Peyer's patch (tissue), 4 donors: Measurements from ENCODE around the gene PIP5K1C. TPM values are rescaled to one million over a fixed set of nuclear protein-coding genes. Genes with fewer than 3 reads are reported as not detected.
A peak's percentile ranks its signal among the peaks of the same experiment; 100 is the strongest.

Experiments
- DNase-seq, 3 donors: peaks; one replicate each; pipeline ENCODE4 v3.0.0-alpha.2; 2017 to 2019
- H3K27ac ChIP-seq, 4 donors: fragments of 200-600 bp; sonication (generic); one replicate each; pipeline ENCODE4 v1.5.1; 2016 to 2019
- H3K27me3 ChIP-seq, 2 donors: fragments of 200-600 bp; sonication (generic); one replicate each; pipeline ENCODE4 v1.5.1; 2019
- H3K36me3 ChIP-seq, 3 donors: fragments of 200-600 bp; sonication (generic); one replicate each; pipeline ENCODE4 v1.5.1; 2016 to 2019
- H3K4me1 ChIP-seq, 4 donors: fragments of 200-600 bp; sonication (generic); one replicate each; pipeline ENCODE4 v1.5.1; 2016 to 2019
- H3K4me3 ChIP-seq, 4 donors: fragments of 200-600 bp; sonication (generic); 1 replicate in 3 of 4; 2 replicates in 1 of 4; pipeline ENCODE4 v1.5.1; 2016 to 2019; ENCODE audit warnings: mild to moderate bottlenecking in 1 of 4
- H3K9me3 ChIP-seq, 4 donors: fragments of 200-600 bp; sonication (generic); one replicate each; pipeline ENCODE4 v1.5.1; 2016 to 2019; ENCODE audit warnings: mild to moderate bottlenecking in 1 of 4
- CTCF ChIP-seq, 6 experiments: fragments of 450-650 bp in 4 of 6; fragments of 200-600 bp in 2 of 6; sonication (generic) in 1 of 6; IDR thresholded peaks; one replicate each; pipeline ENCODE4 v1.5.1; 2017 to 2019; ENCODE audit warnings: antibody characterized with exemption in 6 of 6, mild to moderate bottlenecking in 3 of 6, moderate library complexity in 1 of 6
- POLR2A ChIP-seq, 2 donors: fragments of 450-650 bp; IDR thresholded peaks; one replicate each; pipeline ENCODE4 v1.5.1; 2017; ENCODE audit warnings: antibody characterized with exemption in 2 of 2, mild to moderate bottlenecking in 2 of 2, moderate library complexity in 2 of 2
- total RNA-seq, 4 donors: library from RNA; depleted of rRNA; stranded (reverse); fragments of >200 nt; gene quantifications; one replicate each; pipeline ENCODE4 v1.1.0, GENCODE V29; 2016

The PIP5K1C gene
- total RNA-seq, 4 donors from 2014 or later: 22.6 to 27.2 (median 26.1) TPM

- peaks cover 0 to 17% (median 10%) of the 10 kb centered on the region in 4 donors for H3K4me1 ChIP-seq
- peak overlapping the region; percentile 31 to 82 (median 70) for H3K27ac ChIP-seq
Observed at GRCh38 chr19:3698386-3698950, 1.8 kb downstream of the PIP5K1C start.

GRCh38 chr19:3697671-3698385, 2.4 kb downstream of the PIP5K1C start:
- peak overlapping the region in 1 of 4 donors; percentile 92 for H3K4me3 ChIP-seq

More at GRCh38 chr19:3698386-3698950, 1.8 kb downstream of the PIP5K1C start:
- no peaks in the 10 kb centered on the region for H3K36me3 ChIP-seq
- no peak for DNase-seq
- H3K9me3 ChIP-seq: no peaks in the 10 kb centered on the region
- peak overlapping the region in 2 of 4 donors; percentile 92 to 98 for H3K4me3 ChIP-seq
- no peak for TF ChIP-seq POLR2A (IDR thresholded peaks at IDR 0.05)
- TF ChIP-seq CTCF (IDR thresholded peaks at IDR 0.05): no peak
- H3K27me3 ChIP-seq: no peaks in the 10 kb centered on the region

GRCh38 chr19:3697094-3697493, 3.2 kb downstream of the PIP5K1C start:
- DNase-seq: no peak
- TF ChIP-seq CTCF (IDR thresholded peaks at IDR 0.05) (no peak), POLR2A (IDR thresholded peaks at IDR 0.05) (no peak)
- Histone ChIP-seq H3K9me3 (no peaks in the 10 kb centered on the region), H3K27ac (no peak overlapping the region), H3K36me3 (no peaks in the 10 kb centered on the region), H3K4me3 (no peak overlapping the region), H3K4me1 (peaks cover 0 to 22% (median 10%) of the 10 kb centered on the region in 4 donors), H3K27me3 (no peaks in the 10 kb centered on the region)

More at GRCh38 chr19:3697671-3698385, 2.4 kb downstream of the PIP5K1C start:
- TF ChIP-seq CTCF (IDR thresholded peaks at IDR 0.05) (no peak), POLR2A (IDR thresholded peaks at IDR 0.05) (no peak)
- no peak for DNase-seq
- Histone ChIP-seq H3K36me3 (no peaks in the 10 kb centered on the region), H3K27me3 (no peaks in the 10 kb centered on the region), H3K27ac (peak overlapping the region in 2 of 4 donors; percentile 31 to 73), H3K9me3 (no peaks in the 10 kb centered on the region), H3K4me1 (peaks cover 0 to 22% (median 10%) of the 10 kb centered on the region in 4 donors)

GRCh38 chr19:3696660-3696995, 3.6 kb downstream of the PIP5K1C start:
- H3K27me3 ChIP-seq: no peaks in the 10 kb centered on the region
- no peak for DNase-seq
- TF ChIP-seq CTCF (IDR thresholded peaks at IDR 0.05) (no peak), POLR2A (IDR thresholded peaks at IDR 0.05) (no peak)
- peaks cover 0 to 22% (median 10%) of the 10 kb centered on the region in 4 donors for H3K4me1 ChIP-seq
- H3K36me3 ChIP-seq: no peaks in the 10 kb centered on the region
- no peaks in the 10 kb centered on the region for H3K9me3 ChIP-seq
- H3K27ac ChIP-seq: no peak overlapping the region
- H3K4me3 ChIP-seq: no peak overlapping the region

GRCh38 chr19:3695986-3696659, 4.1 kb downstream of the PIP5K1C start:
- H3K27ac ChIP-seq: no peak overlapping the region
- H3K4me1 ChIP-seq: peaks cover 0 to 22% (median 10%) of the 10 kb centered on the region in 4 donors
- H3K4me3 ChIP-seq: no peak overlapping the region

More at GRCh38 chr19:3695986-3696659, 4.1 kb downstream of the PIP5K1C start:
- no peaks in the 10 kb centered on the region for H3K27me3 ChIP-seq
- H3K36me3 ChIP-seq: no peaks in the 10 kb centered on the region
- no peaks in the 10 kb centered on the region for H3K9me3 ChIP-seq
- DNase-seq: no peak
- no peak for TF ChIP-seq POLR2A (IDR thresholded peaks at IDR 0.05)
- TF ChIP-seq CTCF (IDR thresholded peaks at IDR 0.05): no peak
